ENCODE results near the gene UCHL3. TPM values are rescaled to one million over a fixed set of nuclear protein-coding genes. Genes with fewer than 3 reads are reported as not detected.
A peak's percentile ranks its signal among the peaks of the same experiment; 100 is the strongest.

UCHL3 gene
- total RNA-seq, 3 donors from 2014 or later = 25.7 to 38.8 (median 27.3) TPM

DNA sequence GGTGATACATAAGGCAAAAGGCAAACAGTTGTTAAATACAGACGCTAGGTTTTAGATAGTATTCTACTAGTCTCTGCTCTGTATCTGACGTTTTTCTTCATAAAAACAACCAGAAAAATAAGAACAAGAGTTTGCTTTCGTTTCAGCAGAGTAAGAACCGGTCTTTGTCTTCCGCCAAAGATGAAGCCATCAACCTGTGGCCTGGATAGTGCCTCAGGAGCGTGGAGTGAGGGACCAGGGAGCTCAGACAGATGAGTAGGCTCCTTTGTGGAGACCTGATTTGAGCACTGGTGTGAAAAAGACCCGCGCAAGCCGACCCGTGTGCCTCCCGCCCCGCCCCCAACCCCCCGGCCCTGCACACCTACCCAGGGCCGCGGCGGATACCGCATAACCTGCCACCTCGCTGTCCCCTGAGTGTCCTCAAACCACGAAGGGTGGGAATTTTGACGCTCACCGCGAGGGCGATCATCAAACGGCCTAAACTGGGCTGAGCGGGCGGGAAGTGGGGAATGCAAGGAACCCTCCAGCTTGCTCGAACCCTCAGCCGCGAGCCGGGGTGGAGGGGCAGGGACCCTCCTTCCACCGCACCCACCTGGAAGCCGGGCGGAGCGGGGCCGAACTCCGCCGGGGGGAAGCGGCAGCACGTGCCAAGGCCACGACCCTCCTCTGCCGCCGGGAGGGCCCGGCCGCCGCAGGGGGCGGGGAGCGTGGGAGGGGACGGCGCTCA lies 85.7 kb downstream of the UCHL3 start:
- TF ChIP-seq, protein P1, sequence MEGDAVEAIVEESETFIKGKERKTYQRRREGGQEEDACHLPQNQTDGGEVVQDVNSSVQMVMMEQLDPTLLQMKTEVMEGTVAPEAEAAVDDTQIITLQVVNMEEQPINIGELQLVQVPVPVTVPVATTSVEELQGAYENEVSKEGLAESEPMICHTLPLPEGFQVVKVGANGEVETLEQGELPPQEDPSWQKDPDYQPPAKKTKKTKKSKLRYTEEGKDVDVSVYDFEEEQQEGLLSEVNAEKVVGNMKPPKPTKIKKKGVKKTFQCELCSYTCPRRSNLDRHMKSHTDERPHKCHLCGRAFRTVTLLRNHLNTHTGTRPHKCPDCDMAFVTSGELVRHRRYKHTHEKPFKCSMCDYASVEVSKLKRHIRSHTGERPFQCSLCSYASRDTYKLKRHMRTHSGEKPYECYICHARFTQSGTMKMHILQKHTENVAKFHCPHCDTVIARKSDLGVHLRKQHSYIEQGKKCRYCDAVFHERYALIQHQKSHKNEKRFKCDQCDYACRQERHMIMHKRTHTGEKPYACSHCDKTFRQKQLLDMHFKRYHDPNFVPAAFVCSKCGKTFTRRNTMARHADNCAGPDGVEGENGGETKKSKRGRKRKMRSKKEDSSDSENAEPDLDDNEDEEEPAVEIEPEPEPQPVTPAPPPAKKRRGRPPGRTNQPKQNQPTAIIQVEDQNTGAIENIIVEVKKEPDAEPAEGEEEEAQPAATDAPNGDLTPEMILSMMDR (IDR thresholded peaks at IDR 0.05) = no peak
- ATAC-seq = no peak
- intact Hi-C loops (cut with DNase I, micrococcal nuclease) = no loop called here
- no peaks in the 10 kb centered on the region for H3K9me3 ChIP-seq
- H3K36me3 ChIP-seq (ENCODE audit: low read depth) = no peaks in the 10 kb centered on the region
- no peak overlapping the region for H3K4me3 ChIP-seq
- H3K4me1 ChIP-seq (ENCODE audit: low read depth) = peaks cover 8% of the 10 kb centered on the region
- DNase-seq = peak in 2 of 3 donors; percentile 42 to 55

DNA sequence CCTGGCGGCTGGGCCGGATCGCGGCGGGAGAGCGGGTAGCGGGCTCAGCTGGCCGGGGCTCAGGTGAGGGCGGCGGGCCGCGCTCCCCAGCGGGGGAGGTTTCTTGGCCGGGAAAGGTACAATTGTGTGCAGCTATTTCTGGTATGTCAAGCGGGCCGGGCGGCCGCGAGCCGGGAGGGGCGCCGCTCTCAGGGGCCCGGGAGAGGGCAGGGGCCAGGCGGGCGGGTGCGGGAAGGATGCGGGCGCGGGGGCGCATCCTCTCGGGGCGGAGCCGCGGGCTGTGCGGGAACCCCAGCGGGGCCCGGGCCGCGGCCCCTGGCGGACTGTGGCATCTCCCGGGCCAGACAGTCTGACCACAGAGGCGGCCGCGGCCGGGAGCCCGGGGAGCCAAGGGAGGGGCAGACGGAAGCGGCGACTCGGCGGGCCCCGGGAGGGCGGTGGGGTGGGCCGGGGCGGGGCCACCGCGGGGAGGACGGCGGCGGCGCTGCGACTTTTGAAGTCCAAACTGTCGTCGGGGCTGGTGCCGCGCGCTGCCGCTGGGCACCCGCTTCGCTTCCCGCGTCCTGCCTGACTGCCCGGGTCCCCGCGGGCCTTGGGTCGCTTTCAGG lies 86.3 kb downstream of the UCHL3 start, which contains the start of gene LMO7:
Gene LMO7, plus strand, starts transcription at position 503 of the 608 bp plus-strand sequence. CDS start 328 bp downstream, outside the sequence.
- Histone ChIP-seq H3K4me3 (peak within 1 kb of the TSS; percentile 15), H3K9me3 (no peaks in the 10 kb centered on the region), H3K4me1 (ENCODE audit: low read depth) (peaks cover 8% of the 10 kb centered on the region), H3K36me3 (ENCODE audit: low read depth) (no peaks in the 10 kb centered on the region)
- ATAC-seq (peak; percentile 83), DNase-seq (peak; percentile 50 to 71 (median 71))
- TF ChIP-seq, protein P1 (IDR thresholded peaks at IDR 0.05) = no peak
- intact Hi-C loops (cut with DNase I, micrococcal nuclease) = no loop called here

- Histone ChIP-seq H3K4me1 (ENCODE audit: low read depth) (peaks cover 8% of the 10 kb centered on the region), H3K9me3 (no peaks in the 10 kb centered on the region), H3K36me3 (ENCODE audit: low read depth) (no peaks in the 10 kb centered on the region), H3K4me3 (peak overlapping the region; percentile 15)
- ATAC-seq (peak; percentile 72), DNase-seq (peak; percentile 24 to 67 (median 53))
- intact Hi-C loops (cut with DNase I, micrococcal nuclease) = no loop called here
- TF ChIP-seq, protein P1 (IDR thresholded peaks at IDR 0.05) = no peak
Measured at GRCh38 chr13:75636436-75637180, 87.0 kb downstream of the UCHL3 start.

- Histone ChIP-seq H3K4me3 (no peak overlapping the region), H3K4me1 (ENCODE audit: low read depth) (peaks cover 8% of the 10 kb centered on the region), H3K9me3 (no peaks in the 10 kb centered on the region), H3K36me3 (ENCODE audit: low read depth) (no peaks in the 10 kb centered on the region)
- ATAC-seq (no peak), DNase-seq (no peak)
- TF ChIP-seq, protein P1 (IDR thresholded peaks at IDR 0.05) = no peak
- intact Hi-C loops (cut with DNase I, micrococcal nuclease) = no loop called here
Measured at GRCh38 chr13:75637181-75637750, 87.7 kb downstream of the UCHL3 start.

- Histone ChIP-seq H3K4me1 (ENCODE audit: low read depth) (peaks cover 8% of the 10 kb centered on the region), H3K36me3 (ENCODE audit: low read depth) (no peaks in the 10 kb centered on the region), H3K4me3 (no peak overlapping the region), H3K9me3 (no peaks in the 10 kb centered on the region)
- TF ChIP-seq, protein P1 (IDR thresholded peaks at IDR 0.05) = no peak
- ATAC-seq (no peak), DNase-seq (no peak)
- intact Hi-C loops (cut with DNase I, micrococcal nuclease) = no loop called here
Measured at GRCh38 chr13:75639454-75639853, 89.9 kb downstream of the UCHL3 start.

All from mucosa of descending colon (tissue), 3 donors.